Transverse colon (tissue), 4 donors: ENCODE results near the gene RPL5. TPM values are rescaled to one million over a fixed set of nuclear protein-coding genes. Genes with fewer than 3 reads are reported as not detected.
A peak's percentile ranks its signal among the peaks of the same experiment; 100 is the strongest.

Experiments used
- DNase-seq: peaks from one replicate; pipeline ENCODE4 v3.0.0-alpha.2; 2019
- H3K27ac ChIP-seq, 4 donors: fragments of 200-600 bp; sonication (generic); 2 replicates each; pipeline ENCODE4 v1.5.1; 2016 to 2018; ENCODE audit warnings: inconsistent platforms in 4 of 4
- H3K27me3 ChIP-seq: fragments of 200-600 bp; sonication (generic); 2 replicates; pipeline ENCODE4 v1.5.1; 2017; ENCODE audit warnings: inconsistent platforms
- H3K36me3 ChIP-seq, 4 donors: fragments of 200-600 bp; sonication (generic); 2 replicates each; pipeline ENCODE4 v1.5.1; 2017 to 2019; ENCODE audit warnings: inconsistent platforms in 4 of 4
- H3K4me1 ChIP-seq, 4 donors: fragments of 200-600 bp; sonication (generic); 2 replicates each; pipeline ENCODE4 v1.5.1; 2017 to 2020; ENCODE audit warnings: inconsistent platforms in 4 of 4
- H3K4me3 ChIP-seq, 4 donors: fragments of 200-600 bp; sonication (generic); 1 replicate in 1 of 4; 2 replicates in 3 of 4; pipeline versions ENCODE4 v1.5.1 to v1.6.1; 2017 to 2019; ENCODE audit warnings: inconsistent platforms in 4 of 4
- H3K9me3 ChIP-seq, 2 donors: fragments of 200-600 bp; sonication (generic); 2 replicates each; pipeline ENCODE4 v1.5.1; 2017 to 2019; ENCODE audit warnings: inconsistent platforms in 2 of 2
- CTCF ChIP-seq, 5 experiments: fragments of 200-600 bp in 3 of 5; fragments of 450-650 bp in 2 of 5; sonication (generic) in 3 of 5; IDR thresholded peaks; 1 replicate in 2 of 5; 2 replicates in 3 of 5; pipeline ENCODE4 v1.5.1; 2016 to 2017; ENCODE audit warnings: antibody characterized with exemption in 5 of 5, inconsistent platforms in 3 of 5, mild to moderate bottlenecking in 2 of 5, moderate library complexity in 1 of 5
- EP300 ChIP-seq: sonication (generic); formaldehyde crosslinking; IDR thresholded peaks from one replicate; pipeline ENCODE4 v1.6.1; 2017; ENCODE audit warnings: antibody characterized with exemption, low read depth
- POLR2A ChIP-seq: fragments of 450-650 bp; IDR thresholded peaks from one replicate; pipeline ENCODE4 v1.6.1; 2016; ENCODE audit warnings: antibody characterized with exemption, mild to moderate bottlenecking, moderate library complexity
- POLR2AphosphoS5 ChIP-seq, 3 donors: sonication (generic); formaldehyde crosslinking; IDR thresholded peaks; one replicate each; pipeline ENCODE4 v1.6.1; 2016; ENCODE audit warnings: antibody characterized with exemption in 3 of 3
- WGBS, 2 donors: methylation state at CpG; one replicate each; pipeline ENCODE4 v1.1.5; 2018; ENCODE audit warnings: low coverage in 1 of 2; 5-methylcytosine and 5-hydroxymethylcytosine counted together
- in situ Hi-C, 4 donors: fragments of 200-750 bp; cut with MboI; loops; one replicate each; pipeline versions ENCODE4 v1.15.0 to v1.15.1; 2017; ENCODE audit warnings: low sequenced_read_pairs in 3 of 4, low pct_ligation_motif_present in 1 of 4, low pct_unique_long_range_greater_than_20kb in 1 of 4
- intact Hi-C: fragments of 100-400 bp; cut with DNase I; formaldehyde crosslinking; loops from one replicate; pipeline ENCODE4 v1.15.1; 2023; ENCODE audit warnings: low total_unique reads
- total RNA-seq, 4 donors: library from RNA; depleted of rRNA; stranded (reverse); fragments of >200 nt; gene quantifications; one replicate each; pipeline ENCODE4 v1.1.0, GENCODE V29; 2016

The RPL5 gene
- total RNA-seq, 4 donors from 2014 or later = 360 to 1,369 (median 1,157) TPM

GRCh38 chr1:92874987-92875386 lies 43.1 kb downstream of the RPL5 start:
- no peak overlapping the region for H3K27ac ChIP-seq
- intact Hi-C loops = loop anchor here (5.0 kb wide), 1 partner anchor 938 kb away; no protein-coding TSS in a partner anchor
- H3K4me1 ChIP-seq = peaks cover 3 to 31% (median 17%) of the 10 kb centered on the region in 4 donors
- H3K36me3 ChIP-seq = peaks cover 0 to 1% (median 0%) of the 10 kb centered on the region in 4 donors
- no peak overlapping the region for H3K4me3 ChIP-seq
- no peak for DNase-seq
- peaks cover 0 to 3% of the 10 kb centered on the region in 2 donors for H3K9me3 ChIP-seq
- H3K27me3 ChIP-seq = no peaks in the 10 kb centered on the region
- TF ChIP-seq POLR2AphosphoS5 (IDR thresholded peaks at IDR 0.05) = no peak
- TF ChIP-seq EP300 = no peak
- TF ChIP-seq POLR2A = no peak
- TF ChIP-seq CTCF (IDR thresholded peaks at IDR 0.05) = no peak
- in situ Hi-C loops = no loop called here
- WGBS, 2 donors = 62 to 80% methylated on average over 2 of the region's 2 CpGs

GRCh38 chr1:92876351-92876750 lies 44.5 kb downstream of the RPL5 start:
- in situ Hi-C loops = no loop called here
- peak overlapping the region in 2 of 4 donors; percentile 29 to 37 for H3K27ac ChIP-seq
- no peak for TF ChIP-seq POLR2AphosphoS5 (IDR thresholded peaks at IDR 0.05)
- TF ChIP-seq POLR2A = no peak
- TF ChIP-seq CTCF (IDR thresholded peaks at IDR 0.05) = no peak
- TF ChIP-seq EP300 = no peak

GRCh38 chr1:92877081-92877711 lies 45.4 kb downstream of the RPL5 start:
- in situ Hi-C loops (no loop called here), intact Hi-C loops (loop anchor here (5.0 kb wide), 1 partner anchor 940 kb away; no protein-coding TSS in a partner anchor)
- H3K27ac ChIP-seq = peak overlapping the region; percentile 13 to 37 (median 24)
- H3K36me3 ChIP-seq = no peaks in the 10 kb centered on the region
- DNase-seq = no peak
- H3K4me1 ChIP-seq = peaks cover 3 to 31% (median 17%) of the 10 kb centered on the region in 4 donors
- no peak for TF ChIP-seq CTCF (IDR thresholded peaks at IDR 0.05)
- no peak for TF ChIP-seq EP300
- no peak for TF ChIP-seq POLR2AphosphoS5 (IDR thresholded peaks at IDR 0.05)
- TF ChIP-seq POLR2A = no peak
- H3K4me3 ChIP-seq = no peak overlapping the region
- WGBS, 2 donors = 18 to 21% methylated on average over 4 of the region's 4 CpGs
- H3K27me3 ChIP-seq = no peaks in the 10 kb centered on the region
- H3K9me3 ChIP-seq = peaks cover 0 to 3% of the 10 kb centered on the region in 2 donors

More at GRCh38 chr1:92876351-92876750, 44.5 kb downstream of the RPL5 start:
- 78 to 91% methylated on average over 4 of the region's 4 CpGs for WGBS, 2 donors
- DNase-seq = no peak
- Histone ChIP-seq H3K4me3 (no peak overlapping the region), H3K36me3 (peaks cover 0 to 1% (median 0%) of the 10 kb centered on the region in 4 donors), H3K9me3 (peaks cover 0 to 3% of the 10 kb centered on the region in 2 donors), H3K27me3 (no peaks in the 10 kb centered on the region), H3K4me1 (peaks cover 3 to 31% (median 17%) of the 10 kb centered on the region in 4 donors)
- intact Hi-C loops = loop anchor here (5.0 kb wide), 1 partner anchor 939 kb away; no protein-coding TSS in a partner anchor

GRCh38 chr1:92877792-92878191 lies 46.0 kb downstream of the RPL5 start:
- H3K4me3 ChIP-seq = no peak overlapping the region
- in situ Hi-C loops (no loop called here), intact Hi-C loops (loop anchor here (5.0 kb wide), 1 partner anchor 940 kb away; no protein-coding TSS in a partner anchor)
- no peaks in the 10 kb centered on the region for H3K27me3 ChIP-seq
- peak overlapping the region; percentile 13 to 37 (median 24) for H3K27ac ChIP-seq
- no peak for DNase-seq
- 39 to 43% methylated on average over 4 of the region's 4 CpGs for WGBS, 2 donors
- no peaks in the 10 kb centered on the region for H3K36me3 ChIP-seq
- peaks cover 3 to 32% (median 17%) of the 10 kb centered on the region in 4 donors for H3K4me1 ChIP-seq
- no peaks in the 10 kb centered on the region for H3K9me3 ChIP-seq
- TF ChIP-seq POLR2AphosphoS5 (IDR thresholded peaks at IDR 0.05) (no peak), POLR2A (no peak), CTCF (IDR thresholded peaks at IDR 0.05) (no peak), EP300 (no peak)
